Measurements from ENCODE around the gene BTBD19. TPM values are rescaled to one million over a fixed set of nuclear protein-coding genes. Genes with fewer than 3 reads are reported as not detected.
"Not testable (repeated sequence)": the region's sequence is repeated elsewhere in the genome, so short reads cannot be mapped to it uniquely, and the experiment has no call there.

BTBD19 gene
- 1 to 10 TPM; 1.6 to 2.5 TPM for total RNA-seq

- Histone ChIP-seq H3K36me3 (peaks cover 13% of the 10 kb centered on the region), H3K4me3 (peak within 1 kb of the TSS; percentile 5), H3K27ac (peak within 1 kb of the TSS; percentile 94), H3K9me3 (no peaks in the 10 kb centered on the region), H3K27me3 (no peaks in the 10 kb centered on the region), H3K9ac (ENCODE audit: low read depth in 2 of 2, low read length in 2 of 2) (peak within 1 kb of the TSS; percentile 76 to 84), H3K4me1 (peaks cover 36% of the 10 kb centered on the region)
- peak; percentile 70 for DNase-seq
- intact Hi-C loops (cut with DNase I) = no loop called here
- TF ChIP-seq CTCF (IDR thresholded peaks at IDR 0.05) = no peak
Measured at GRCh38 chr1:44808063-44808937, at the start of gene BTBD19. BTBD19 (plus strand) TSS chr1:44808523; CDS start chr1:44808821, 298 bp downstream.

GRCh38 chr1:44759077-44759476 lies 49.2 kb upstream of the BTBD19 start:
- no peak for TF ChIP-seq CTCF (IDR thresholded peaks at IDR 0.05)
- Histone ChIP-seq H3K36me3 (no peaks in the 10 kb centered on the region), H3K27me3 (no peaks in the 10 kb centered on the region), H3K4me3 (no peak overlapping the region), H3K4me1 (no peaks in the 10 kb centered on the region), H3K9ac (ENCODE audit: low read depth in 2 of 2, low read length in 2 of 2) (no peak overlapping the region), H3K27ac (no peak overlapping the region), H3K9me3 (no peaks in the 10 kb centered on the region)
- intact Hi-C loops (cut with DNase I) = no loop called here
- DNase-seq = no peak

GRCh38 chr1:44760876-44761275 lies 47.4 kb upstream of the BTBD19 start:
- H3K4me3 ChIP-seq = no peak overlapping the region
- no peak overlapping the region for H3K27ac ChIP-seq
- no peaks in the 10 kb centered on the region for H3K36me3 ChIP-seq
- no peak for DNase-seq
- no peak overlapping the region for H3K9ac ChIP-seq (ENCODE audit: low read depth in 2 of 2, low read length in 2 of 2)
- H3K4me1 ChIP-seq = no peaks in the 10 kb centered on the region
- TF ChIP-seq CTCF (IDR thresholded peaks at IDR 0.05) = no peak
- intact Hi-C loops (cut with DNase I) = no loop called here
- no peaks in the 10 kb centered on the region for H3K9me3 ChIP-seq
- H3K27me3 ChIP-seq = no peaks in the 10 kb centered on the region

GRCh38 chr1:44766421-44766820 lies 41.9 kb upstream of the BTBD19 start:
- H3K9ac ChIP-seq (ENCODE audit: low read depth in 2 of 2, low read length in 2 of 2) = not testable (repeated sequence)

GRCh38 chr1:44775078-44775929 lies 33.0 kb upstream of the BTBD19 start, which contains the start of gene RPS8:
RPS8 (plus strand) TSS chr1:44775540; CDS start chr1:44775597, 57 bp downstream.
- intact Hi-C loops (cut with DNase I) = no loop called here
- H3K9ac ChIP-seq (ENCODE audit: low read depth in 2 of 2, low read length in 2 of 2) = peak within 1 kb of the TSS; percentile 92 to 95
- peak within 1 kb of the TSS; percentile 81 for H3K27ac ChIP-seq
- peak; percentile 95 for DNase-seq
- H3K36me3 ChIP-seq = peaks cover 19% of the 10 kb centered on the region
- H3K9me3 ChIP-seq = no peaks in the 10 kb centered on the region
- no peak for TF ChIP-seq CTCF (IDR thresholded peaks at IDR 0.05)
- peak within 1 kb of the TSS; percentile 70 for H3K4me3 ChIP-seq
- peaks cover 6% of the 10 kb centered on the region for H3K4me1 ChIP-seq
- H3K27me3 ChIP-seq = no peaks in the 10 kb centered on the region

More at GRCh38 chr1:44766421-44766820, 41.9 kb upstream of the BTBD19 start:
- H3K9me3 ChIP-seq; intact Hi-C loops (cut with DNase I); DNase-seq; H3K27me3 ChIP-seq; H3K27ac ChIP-seq; H3K4me3 ChIP-seq; H3K36me3 ChIP-seq; H3K4me1 ChIP-seq: not testable (repeated sequence)

Measured in colonic mucosa (tissue), 4 donors.